T-helper 9 cell (primary cell): ENCODE measurements around the gene MS4A6E.
"Not testable (repeated sequence)": the region's sequence is repeated elsewhere in the genome, so short reads cannot be mapped to it uniquely, and the experiment has no call there.

Experiments
- DNase-seq: peaks from one replicate; pipeline ENCODE4 v3.0.0-alpha.2; 2020
- total RNA-seq, 2 donors: gene quantifications; one replicate each; lab custom pipeline; 2026; lab: John Stamatoyannopoulos, UW

Gene MS4A6E
- 0 reads per million in 2 donors for total RNA-seq

GRCh38 chr11:60326955-60327354, at the start of gene MS4A6E:
TSS of gene MS4A6E (plus strand) at chr11:60327255. CDS start at chr11:60334896, 7,641 bp downstream.
- no peak for DNase-seq

GRCh38 chr11:60280412-60280811, 46.6 kb upstream of the MS4A6E start, which contains the start of gene MS4A4A:
TSS of gene MS4A4A (plus strand) at chr11:60280666. CDS start at chr11:60280676, 10 bp downstream.
- no peak for DNase-seq

GRCh38 chr11:60281485-60281884, 45.6 kb upstream of the MS4A6E start:
- no peak for DNase-seq

- no peak for DNase-seq
Measured at GRCh38 chr11:60282286-60282685, 44.8 kb upstream of the MS4A6E start.

GRCh38 chr11:60285411-60286126, 41.5 kb upstream of the MS4A6E start:
- not testable (repeated sequence) for DNase-seq

GRCh38 chr11:60288531-60288930, 38.5 kb upstream of the MS4A6E start:
- DNase-seq, result no peak

- no peak for DNase-seq
Measured at GRCh38 chr11:60292145-60292544, 34.9 kb upstream of the MS4A6E start.

GRCh38 chr11:60301178-60301577, 25.9 kb upstream of the MS4A6E start:
- no peak for DNase-seq

GRCh38 chr11:60301884-60302283, 25.2 kb upstream of the MS4A6E start:
- not testable (repeated sequence) for DNase-seq

- DNase-seq, result no peak
Measured at GRCh38 chr11:60303661-60304060, 23.4 kb upstream of the MS4A6E start.

GRCh38 chr11:60305906-60306619, 21.0 kb upstream of the MS4A6E start:
- DNase-seq, result no peak

GRCh38 chr11:60307507-60308195, 19.4 kb upstream of the MS4A6E start:
- no peak for DNase-seq

GRCh38 chr11:60310407-60310998, 16.6 kb upstream of the MS4A6E start:
- DNase-seq, result no peak

GRCh38 chr11:60314635-60315321, 12.3 kb upstream of the MS4A6E start:
- no peak for DNase-seq

GRCh38 chr11:60315871-60316270, 11.2 kb upstream of the MS4A6E start:
- DNase-seq, result no peak

GRCh38 chr11:60316317-60316716, 10.7 kb upstream of the MS4A6E start:
- DNase-seq, result no peak

- no peak for DNase-seq
Measured at GRCh38 chr11:60318726-60319125, 8.3 kb upstream of the MS4A6E start.

- no peak for DNase-seq
Measured at GRCh38 chr11:60321051-60321450, 6.0 kb upstream of the MS4A6E start.

GRCh38 chr11:60328460-60328859, 1.4 kb downstream of the MS4A6E start:
- no peak for DNase-seq

GRCh38 chr11:60332846-60333245, 5.8 kb downstream of the MS4A6E start:
- no peak for DNase-seq

- DNase-seq, result peak; percentile 47
Measured at GRCh38 chr11:60334005-60334620, 7.1 kb downstream of the MS4A6E start.
